ENCODE measurements around the gene CHD3.
A peak's percentile ranks its signal among the peaks of the same experiment; 100 is the strongest.

CHD3 gene

GRCh38 chr17:7859028-7859427 lies 29.6 kb upstream of the CHD3 start:
- peaks cover 10% of the 10 kb centered on the region for H3K4me1 ChIP-seq (ENCODE audit: control insufficient read depth, insufficient read depth, low read length)
- peaks cover 27 to 51% of the 10 kb centered on the region in 2 experiments for H3K36me3 ChIP-seq (ENCODE audit: control insufficient read depth in 2 of 2, insufficient read depth in 1 of 2, low read length in 2 of 2)
- H3K27ac ChIP-seq (ENCODE audit: extremely low read depth, low read depth, low read length) = peak overlapping the region; percentile 90; the same call in 1 of the 2 replicates
- ChIA-PET POLR2A (interaction anchor here (0.6 kb wide), 1 partner anchor 59 kb away, joined by 5 read pairs; no protein-coding TSS in a partner anchor), CTCF (interaction anchor here (0.6 to 14.4 kb wide), 15 partner anchors 8 to 501 kb away, joined by 3 to 141 read pairs (median 3); no protein-coding TSS in a partner anchor)
- no peaks in the 10 kb centered on the region for H3K9me3 ChIP-seq (ENCODE audit: control insufficient read depth, insufficient read depth, low read depth, low read length)
- H3K4me3 ChIP-seq (ENCODE audit: low read depth, low read length) = peak overlapping the region; percentile 88
- TF ChIP-seq ZNF600 (tag by site-specific recombination; IDR thresholded peaks at IDR 0.05) = no peak
- TF ChIP-seq ZNF248 (tag by site-specific recombination; IDR thresholded peaks at IDR 0.05) = no peak
- no peak for TF ChIP-seq CTCF (tag by site-specific recombination; IDR thresholded peaks at IDR 0.05)
- no peak for TF ChIP-seq ZNF121 (tag by site-specific recombination; IDR thresholded peaks at IDR 0.05)
- TF ChIP-seq ZNF292 (tag by site-specific recombination; IDR thresholded peaks at IDR 0.05; ENCODE audit: borderline replicate concordance, low read depth) = no peak
- TF ChIP-seq BCL11B (tag by site-specific recombination; IDR thresholded peaks at IDR 0.05; ENCODE audit: low read depth) = no peak
- TF ChIP-seq ZNF571 (tag by site-specific recombination; IDR thresholded peaks at IDR 0.05) = no peak
- no peak for TF ChIP-seq ZNF48 (tag by site-specific recombination; IDR thresholded peaks at IDR 0.05)
- TF ChIP-seq PRDM2 (tag by site-specific recombination; IDR thresholded peaks at IDR 0.05; ENCODE audit: borderline replicate concordance) = no peak
- TF ChIP-seq KLF7 (tag by site-specific recombination; IDR thresholded peaks at IDR 0.05; ENCODE audit: borderline replicate concordance) = no peak
- TF ChIP-seq ZNF404 (tag by site-specific recombination; IDR thresholded peaks at IDR 0.05) = no peak
- no peak for TF ChIP-seq GFI1B (tag by site-specific recombination; IDR thresholded peaks at IDR 0.05)
- no peak for TF ChIP-seq ZFP69B (tag by site-specific recombination; IDR thresholded peaks at IDR 0.05)
- no peak for TF ChIP-seq SP3 (tag by site-specific recombination; IDR thresholded peaks at IDR 0.05)
- no peak for TF ChIP-seq ZNF513 (tag by site-specific recombination; IDR thresholded peaks at IDR 0.05)

- H3K4me1 ChIP-seq (ENCODE audit: control insufficient read depth, insufficient read depth, low read length) = peaks cover 5% of the 10 kb centered on the region
- H3K9me3 ChIP-seq (ENCODE audit: control insufficient read depth, insufficient read depth, low read depth, low read length) = no peaks in the 10 kb centered on the region
- CTCF ChIA-PET = interaction anchor here (0.6 to 14.4 kb wide), 35 partner anchors 10 to 407 kb away, joined by 3 to 141 read pairs (median 5); partner anchors contain the start of genes CHD3 and RNF227
- no peak overlapping the region for H3K4me3 ChIP-seq (ENCODE audit: low read depth, low read length)
- peaks cover 45 to 73% of the 10 kb centered on the region in 2 experiments for H3K36me3 ChIP-seq (ENCODE audit: control insufficient read depth in 2 of 2, insufficient read depth in 1 of 2, low read length in 2 of 2)
- POLR2A ChIA-PET = interaction anchor here (0.7 kb wide), 1 partner anchor 254 kb away, joined by 4 read pairs; no protein-coding TSS in a partner anchor
- no peak overlapping the region for H3K27ac ChIP-seq (ENCODE audit: extremely low read depth, low read depth, low read length)
- TF ChIP-seq ZNF654 (tag by site-specific recombination; IDR thresholded peaks at IDR 0.05; ENCODE audit: low read depth) (peak; percentile 89), ZNF555 (tag by site-specific recombination; conservative IDR thresholded peaks at IDR 0.05) (no peak), KLF10 (tag by site-specific recombination; IDR thresholded peaks at IDR 0.05) (no peak), ZBTB11 (tag by site-specific recombination; conservative IDR thresholded peaks at IDR 0.05; ENCODE audit: low read depth) (no peak), ZBTB21 (tag by site-specific recombination; IDR thresholded peaks at IDR 0.05) (no peak), ZNF660 (tag by site-specific recombination; IDR thresholded peaks at IDR 0.05) (no peak), ZFP3 (tag by site-specific recombination; IDR thresholded peaks at IDR 0.05; ENCODE audit: low read depth) (no peak)
Measured at GRCh38 chr17:7862692-7863437, 25.7 kb upstream of the CHD3 start.
